AG09319 (cell line): ENCODE measurements around the gene PPP6R3.

Source experiments
- DNase-seq: peaks from one replicate; pipeline ENCODE4 v3.0.0-alpha.2; 2010; ENCODE audit warnings: low read depth; ENCODE audit errors: extremely low read depth
- CTCF ChIP-seq: IDR thresholded peaks from 2 replicates; pipeline ENCODE4 v1.5.1; 2011; ENCODE audit warnings: low read depth, mild to moderate bottlenecking, inconsistent platforms, low read length, moderate library complexity

PPP6R3 gene

GRCh38 chr11:68546555-68546954, 86.0 kb downstream of the PPP6R3 start:
- no peak for DNase-seq
- TF ChIP-seq CTCF = no peak

GRCh38 chr11:68549789-68550484, 89.4 kb downstream of the PPP6R3 start:
- TF ChIP-seq CTCF = no peak
- peak; percentile 31 for DNase-seq

- DNase-seq = no peak
These were observed 89.9 kb downstream of the PPP6R3 start for GRCh38 chr11:68550485-68550817.

GRCh38 chr11:68551223-68551622, 90.7 kb downstream of the PPP6R3 start:
- no peak for DNase-seq
- no peak for TF ChIP-seq CTCF

More at GRCh38 chr11:68550485-68550817, 89.9 kb downstream of the PPP6R3 start:
- TF ChIP-seq CTCF = no peak

GRCh38 chr11:68551777-68552176, 91.2 kb downstream of the PPP6R3 start:
- no peak for TF ChIP-seq CTCF
- no peak for DNase-seq

- DNase-seq = no peak
These were observed 92.0 kb downstream of the PPP6R3 start for GRCh38 chr11:68552542-68552941.

GRCh38 chr11:68560216-68560615, 99.7 kb downstream of the PPP6R3 start:
- DNase-seq = no peak
- no peak for TF ChIP-seq CTCF

More at GRCh38 chr11:68552542-68552941, 92.0 kb downstream of the PPP6R3 start:
- no peak for TF ChIP-seq CTCF
